ENCODE results near the gene ESPL1.

GRCh38 chr12:53324113-53324778 is 56.1 kb downstream of the ESPL1 start:
- TF ChIP-seq CTCF (IDR thresholded peaks at IDR 0.05; ENCODE audit: control extremely low read depth in 1 of 3, insufficient read depth in 1 of 3, low read depth in 1 of 3, low read length in 3 of 3): no peak
- TF ChIP-seq BRCA1 (IDR thresholded peaks at IDR 0.05; ENCODE audit: low read depth, low read length): no peak
- no peak for TF ChIP-seq CHD1 (IDR thresholded peaks at IDR 0.05; ENCODE audit: low read depth, low read length)
- no peak for TF ChIP-seq JUN (IDR thresholded peaks at IDR 0.05; ENCODE audit: low read depth, low read length)
- TF ChIP-seq KDM5A (IDR thresholded peaks at IDR 0.05; ENCODE audit: low read length): no peak
- TF ChIP-seq POLR2A (IDR thresholded peaks at IDR 0.05; ENCODE audit: control extremely low read depth in 1 of 2, low read depth in 2 of 2, low read length in 2 of 2): no peak
- TF ChIP-seq CHD2 (IDR thresholded peaks at IDR 0.05; ENCODE audit: low read length): no peak
- TF ChIP-seq ASH2L (IDR thresholded peaks at IDR 0.05; ENCODE audit: low read length): no peak
